ENCODE data around the gene KCNJ3. TPM values are rescaled to one million over a fixed set of nuclear protein-coding genes. Genes with fewer than 3 reads are reported as not detected.

KCNJ3 gene, protein sequence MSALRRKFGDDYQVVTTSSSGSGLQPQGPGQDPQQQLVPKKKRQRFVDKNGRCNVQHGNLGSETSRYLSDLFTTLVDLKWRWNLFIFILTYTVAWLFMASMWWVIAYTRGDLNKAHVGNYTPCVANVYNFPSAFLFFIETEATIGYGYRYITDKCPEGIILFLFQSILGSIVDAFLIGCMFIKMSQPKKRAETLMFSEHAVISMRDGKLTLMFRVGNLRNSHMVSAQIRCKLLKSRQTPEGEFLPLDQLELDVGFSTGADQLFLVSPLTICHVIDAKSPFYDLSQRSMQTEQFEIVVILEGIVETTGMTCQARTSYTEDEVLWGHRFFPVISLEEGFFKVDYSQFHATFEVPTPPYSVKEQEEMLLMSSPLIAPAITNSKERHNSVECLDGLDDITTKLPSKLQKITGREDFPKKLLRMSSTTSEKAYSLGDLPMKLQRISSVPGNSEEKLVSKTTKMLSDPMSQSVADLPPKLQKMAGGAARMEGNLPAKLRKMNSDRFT
- 0.12 and 0.22 TPM in 2 replicates for total RNA-seq

DNA sequence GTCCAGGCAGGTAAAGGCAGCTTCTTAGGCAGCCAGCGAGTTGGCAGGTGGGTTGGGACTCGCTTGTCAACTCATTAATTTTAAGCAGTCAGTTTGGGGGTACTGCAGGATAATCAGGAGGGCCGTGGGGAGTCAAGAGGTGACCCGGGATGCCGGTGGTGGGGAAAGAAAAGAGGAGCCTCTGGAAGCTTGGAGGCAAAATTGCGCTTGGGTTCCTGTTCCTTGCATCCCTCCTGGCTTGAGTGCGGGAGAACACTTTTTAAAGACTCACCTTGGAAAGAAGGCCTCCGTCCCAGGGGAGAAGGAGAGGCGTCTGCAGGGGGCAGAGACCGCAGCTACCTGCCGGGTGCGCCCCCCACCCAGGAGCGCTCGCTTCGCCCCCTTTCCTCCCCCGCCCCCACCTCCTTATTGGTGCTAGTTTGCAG, at the start of gene KCNJ3:
Gene KCNJ3, plus strand, starts transcription at position 400 of the 425 bp plus-strand sequence. CDS start 81 bp downstream, outside the sequence.

Data from uterine smooth muscle cell (primary cell).